ENCODE data around the gene UBLCP1. TPM values are rescaled to one million over a fixed set of nuclear protein-coding genes. Genes with fewer than 3 reads are reported as not detected.
"Not testable (repeated sequence)": the region's sequence is repeated elsewhere in the genome, so short reads cannot be mapped to it uniquely, and the experiment has no call there.

The UBLCP1 gene
- total and polyA plus RNA-seq, 3 donors from 2014 or later, result 29.6 to 39.1 (median 31.2) TPM

- no peaks in the 10 kb centered on the region for H3K36me3 ChIP-seq (ENCODE audit: low read depth, missing control alignments)
- H3K27ac ChIP-seq, result no peak overlapping the region
- H3K4me1 ChIP-seq, result no peaks in the 10 kb centered on the region
- TF ChIP-seq POLR2A (IDR thresholded peaks at IDR 0.05) (no peak), CTCF (IDR thresholded peaks at IDR 0.05) (no peak)
- no peaks in the 10 kb centered on the region for H3K9me3 ChIP-seq
- DNase-seq, result no peak
- H3K4me3 ChIP-seq, result no peak overlapping the region
- 86 to 99% methylated on average over 2 of the region's 2 CpGs for WGBS, 2 donors
- intact Hi-C loops (cut with DNase I; ENCODE audit: low total_unique reads), result no loop called here
- H3K27me3 ChIP-seq, result no peaks in the 10 kb centered on the region
These were observed 4.7 kb upstream of the UBLCP1 start for GRCh38 chr5:159258361-159258760.

- intact Hi-C loops (cut with DNase I; ENCODE audit: low total_unique reads); H3K4me3 ChIP-seq; DNase-seq; H3K36me3 ChIP-seq (ENCODE audit: low read depth, missing control alignments); H3K4me1 ChIP-seq; H3K9me3 ChIP-seq; H3K27ac ChIP-seq; H3K27me3 ChIP-seq: not testable (repeated sequence)
- WGBS, 2 donors, result 51 to 74% methylated on average over 4 of the region's 4 CpGs
These were observed 2.9 kb upstream of the UBLCP1 start for GRCh38 chr5:159260212-159260611.

- WGBS, 2 donors, result 15 to 18% methylated on average over 10 of the region's 10 CpGs
- intact Hi-C loops (cut with DNase I; ENCODE audit: low total_unique reads), result no loop called here
- H3K9me3 ChIP-seq, result no peaks in the 10 kb centered on the region
- H3K4me3 ChIP-seq, result peak overlapping the region; percentile 94 to 100
- H3K27ac ChIP-seq, result peak overlapping the region; percentile 57 to 92
- DNase-seq, result no peak
- no peaks in the 10 kb centered on the region for H3K27me3 ChIP-seq
- no peaks in the 10 kb centered on the region for H3K36me3 ChIP-seq (ENCODE audit: low read depth, missing control alignments)
- TF ChIP-seq CTCF (IDR thresholded peaks at IDR 0.05) (no peak), POLR2A (IDR thresholded peaks at IDR 0.05) (no peak)
- H3K4me1 ChIP-seq, result no peaks in the 10 kb centered on the region
These were observed 625 bp upstream of the UBLCP1 start for GRCh38 chr5:159262472-159262858.

GRCh38 chr5:159263569-159263905 is 447 bp downstream of the UBLCP1 start:
- no peak for DNase-seq
- no peaks in the 10 kb centered on the region for H3K4me1 ChIP-seq
- no peaks in the 10 kb centered on the region for H3K36me3 ChIP-seq (ENCODE audit: low read depth, missing control alignments)
- peak overlapping the region; percentile 94 to 100 for H3K4me3 ChIP-seq
- no peaks in the 10 kb centered on the region for H3K9me3 ChIP-seq
- TF ChIP-seq POLR2A (IDR thresholded peaks at IDR 0.05) (no peak), CTCF (IDR thresholded peaks at IDR 0.05) (no peak)
- WGBS, 2 donors, result 1% methylated on average over 10 of the region's 10 CpGs
- intact Hi-C loops (cut with DNase I; ENCODE audit: low total_unique reads), result no loop called here
- H3K27me3 ChIP-seq, result no peaks in the 10 kb centered on the region
- peak overlapping the region; percentile 57 to 92 for H3K27ac ChIP-seq

- intact Hi-C loops (cut with DNase I; ENCODE audit: low total_unique reads), result not testable (repeated sequence)
These were observed 3.7 kb downstream of the UBLCP1 start for GRCh38 chr5:159266764-159267163.

GRCh38 chr5:159269723-159270122 is 6.6 kb downstream of the UBLCP1 start:
- Histone ChIP-seq H3K27ac (no peak overlapping the region), H3K27me3 (no peaks in the 10 kb centered on the region), H3K36me3 (ENCODE audit: low read depth, missing control alignments) (peaks cover 3% of the 10 kb centered on the region), H3K9me3 (no peaks in the 10 kb centered on the region), H3K4me3 (no peak overlapping the region), H3K4me1 (no peaks in the 10 kb centered on the region)
- intact Hi-C loops (cut with DNase I; ENCODE audit: low total_unique reads), result no loop called here
- DNase-seq, result no peak
- TF ChIP-seq POLR2A (IDR thresholded peaks at IDR 0.05) (no peak), CTCF (IDR thresholded peaks at IDR 0.05) (no peak)
- 81 to 87% methylated on average over 2 of the region's 2 CpGs for WGBS, 2 donors

More at GRCh38 chr5:159266764-159267163, 3.7 kb downstream of the UBLCP1 start:
- not testable (repeated sequence) for H3K27me3 ChIP-seq; H3K4me1 ChIP-seq; H3K9me3 ChIP-seq; H3K4me3 ChIP-seq; H3K36me3 ChIP-seq (ENCODE audit: low read depth, missing control alignments); DNase-seq; H3K27ac ChIP-seq
- WGBS, 2 donors, result 83 to 100% methylated on average over 1 to 2 of the region's 2 CpGs

All from testis (tissue), 3 donors.